ENCODE data around the gene TK1.

Gene TK1

DNA sequence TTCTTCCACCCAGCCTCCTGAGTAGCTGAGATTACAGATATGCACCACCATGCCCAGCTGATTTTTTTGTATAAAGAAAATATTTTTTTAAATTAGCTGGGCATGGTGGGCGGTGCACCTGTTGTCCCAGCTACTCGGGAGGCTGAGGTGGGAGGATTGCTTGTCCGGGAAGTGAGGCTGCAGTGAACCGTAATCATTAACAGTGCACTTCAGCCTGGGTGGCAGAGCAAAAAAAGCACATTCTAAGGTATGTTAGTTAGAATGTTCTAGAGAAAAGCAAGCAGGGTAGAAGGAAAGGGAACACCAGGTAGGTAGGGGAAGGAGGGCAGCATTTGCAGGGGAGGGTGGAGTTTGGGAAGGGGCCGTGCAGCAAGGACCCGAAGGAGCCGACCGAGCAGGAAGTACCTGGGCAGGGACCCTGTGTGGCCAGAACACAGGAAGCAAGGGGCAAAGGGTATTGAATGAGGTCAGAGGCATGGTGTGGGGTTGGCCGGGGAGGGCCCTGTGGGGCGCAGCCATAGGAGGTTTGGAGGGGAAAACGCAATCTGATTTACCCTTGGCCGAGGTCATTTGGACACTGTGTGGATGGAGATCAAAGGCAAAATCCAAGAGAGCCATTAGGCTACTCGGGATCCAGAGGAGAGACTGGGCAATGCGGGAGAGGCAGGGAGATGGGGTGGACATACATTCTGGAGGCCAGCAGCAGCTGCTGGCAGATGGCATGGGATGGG is 38.4 kb downstream of the TK1 start:
- TF ChIP-seq, protein P1, sequence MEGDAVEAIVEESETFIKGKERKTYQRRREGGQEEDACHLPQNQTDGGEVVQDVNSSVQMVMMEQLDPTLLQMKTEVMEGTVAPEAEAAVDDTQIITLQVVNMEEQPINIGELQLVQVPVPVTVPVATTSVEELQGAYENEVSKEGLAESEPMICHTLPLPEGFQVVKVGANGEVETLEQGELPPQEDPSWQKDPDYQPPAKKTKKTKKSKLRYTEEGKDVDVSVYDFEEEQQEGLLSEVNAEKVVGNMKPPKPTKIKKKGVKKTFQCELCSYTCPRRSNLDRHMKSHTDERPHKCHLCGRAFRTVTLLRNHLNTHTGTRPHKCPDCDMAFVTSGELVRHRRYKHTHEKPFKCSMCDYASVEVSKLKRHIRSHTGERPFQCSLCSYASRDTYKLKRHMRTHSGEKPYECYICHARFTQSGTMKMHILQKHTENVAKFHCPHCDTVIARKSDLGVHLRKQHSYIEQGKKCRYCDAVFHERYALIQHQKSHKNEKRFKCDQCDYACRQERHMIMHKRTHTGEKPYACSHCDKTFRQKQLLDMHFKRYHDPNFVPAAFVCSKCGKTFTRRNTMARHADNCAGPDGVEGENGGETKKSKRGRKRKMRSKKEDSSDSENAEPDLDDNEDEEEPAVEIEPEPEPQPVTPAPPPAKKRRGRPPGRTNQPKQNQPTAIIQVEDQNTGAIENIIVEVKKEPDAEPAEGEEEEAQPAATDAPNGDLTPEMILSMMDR (IDR thresholded peaks at IDR 0.05): no peak

DNA sequence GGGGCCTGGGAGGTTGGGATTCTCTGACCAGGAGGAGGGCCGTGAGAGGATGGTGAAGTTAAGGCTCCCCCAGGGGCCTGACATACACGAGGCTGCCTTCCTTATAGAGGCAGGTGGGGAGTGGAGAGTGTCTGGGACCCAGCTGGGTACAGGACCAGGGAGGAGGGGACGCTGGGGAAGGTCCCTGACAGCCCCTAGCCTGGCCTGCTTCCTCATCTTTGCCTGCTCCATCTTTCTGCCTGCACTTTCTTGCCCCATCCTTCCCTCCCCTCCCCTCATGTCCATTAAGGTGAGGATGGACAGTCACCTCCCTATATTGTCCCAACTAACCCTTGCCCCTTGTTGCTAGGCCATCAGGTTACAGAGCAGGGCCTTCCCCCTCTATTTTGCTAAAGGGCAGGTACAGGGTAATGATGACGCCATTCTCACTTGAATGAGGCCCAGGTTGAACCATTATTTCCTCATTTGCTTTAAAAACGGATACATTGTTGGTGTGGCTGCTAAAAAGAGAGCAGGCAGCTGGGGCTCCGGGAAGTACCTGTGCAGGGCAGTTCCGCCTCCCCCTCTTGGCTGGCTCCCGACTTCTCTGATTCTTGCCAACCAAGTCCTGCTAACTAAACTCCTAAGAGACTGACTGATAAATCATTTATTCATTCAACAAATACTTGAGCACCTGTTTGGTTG is 39.4 kb downstream of the TK1 start:
- TF ChIP-seq, protein P1 (IDR thresholded peaks at IDR 0.05): no peak

DNA sequence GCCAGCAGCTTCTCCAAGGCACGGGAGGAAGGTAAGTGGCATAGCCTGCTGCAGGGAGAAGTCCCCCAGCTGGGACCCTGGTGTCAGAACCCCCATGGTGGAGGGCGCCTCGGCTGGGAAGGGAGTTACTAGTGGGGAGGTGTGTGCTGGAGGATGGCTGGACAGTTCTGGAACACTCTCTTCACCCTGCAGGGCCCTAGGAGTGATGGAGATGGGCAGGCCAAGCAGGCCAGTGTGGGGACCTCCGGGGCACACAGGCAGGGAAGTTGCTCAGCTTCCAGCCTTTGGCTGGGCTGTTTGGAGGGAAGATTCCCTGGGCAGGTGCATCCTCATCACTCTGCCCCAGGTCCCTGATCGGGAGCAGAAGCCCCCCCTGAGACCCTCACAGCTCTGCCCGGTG is 40.0 kb downstream of the TK1 start:
- TF ChIP-seq, protein P1 (IDR thresholded peaks at IDR 0.05): no peak

DNA sequence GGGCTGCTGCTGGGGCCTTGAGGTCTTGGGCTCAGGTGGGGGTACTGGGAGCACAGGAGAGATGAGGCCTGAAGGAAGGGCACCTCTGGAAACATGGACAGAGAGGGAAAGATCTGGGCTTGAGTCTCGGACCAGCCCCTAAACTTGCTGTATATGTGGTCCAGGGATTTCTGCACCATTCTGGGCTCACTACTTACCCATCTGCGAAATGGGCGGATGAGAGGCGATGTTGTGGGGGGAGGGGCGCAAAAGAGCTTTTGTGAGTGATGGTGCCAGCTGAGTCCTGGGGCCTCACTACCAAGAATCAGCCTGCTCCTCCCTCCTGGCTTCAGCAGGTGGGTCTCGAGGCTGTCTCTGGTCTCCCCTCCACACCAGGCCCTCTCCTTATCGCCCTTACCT is 40.4 kb downstream of the TK1 start:
- TF ChIP-seq, protein P1 (IDR thresholded peaks at IDR 0.05): no peak

DNA sequence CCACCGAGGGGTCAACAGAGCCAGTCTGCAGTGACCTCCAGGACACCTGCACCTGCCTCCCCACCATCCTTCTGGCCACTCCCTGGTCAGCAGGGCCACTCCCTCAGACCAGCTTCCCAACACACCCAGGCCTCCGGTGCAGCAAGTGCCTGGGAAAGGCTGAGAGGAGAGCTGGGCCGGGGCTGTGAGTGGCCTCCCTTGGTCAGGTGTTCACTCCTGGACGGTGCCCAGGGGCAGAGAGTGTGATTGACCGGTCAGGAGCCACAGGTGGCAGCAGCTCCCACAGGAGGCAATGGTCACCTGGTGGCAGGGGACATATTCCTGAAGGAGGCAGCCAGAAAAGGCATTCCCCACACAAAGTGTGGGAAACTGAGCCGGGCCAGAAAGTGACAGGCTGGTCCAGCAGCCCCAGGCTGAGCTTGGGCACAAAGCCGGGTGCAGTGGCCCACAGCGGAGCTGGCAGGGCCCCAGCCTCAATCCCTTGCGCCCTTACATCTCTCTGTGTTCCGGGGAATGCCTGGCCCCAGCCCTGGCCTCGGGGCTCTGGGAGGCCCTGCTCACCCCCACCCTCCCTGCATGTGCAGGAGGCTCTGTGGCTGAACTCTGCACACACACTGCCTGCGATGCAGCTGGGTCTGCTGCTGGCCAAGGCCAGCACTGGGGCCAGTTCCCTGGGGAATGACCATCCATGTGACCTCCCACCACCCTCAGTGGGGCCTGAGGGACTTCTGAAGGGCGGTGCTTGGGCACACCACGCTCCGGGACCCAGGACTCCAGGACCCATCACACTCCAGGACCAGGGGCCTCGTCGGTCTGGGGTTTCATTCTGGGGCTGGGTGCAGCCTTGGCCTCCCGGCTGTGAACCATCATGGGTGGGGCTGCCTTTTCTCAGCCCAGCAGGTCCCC is 41.9 kb downstream of the TK1 start:
- TF ChIP-seq, protein P1 (IDR thresholded peaks at IDR 0.05): no peak; the same call in 1 of the 2 replicates

DNA sequence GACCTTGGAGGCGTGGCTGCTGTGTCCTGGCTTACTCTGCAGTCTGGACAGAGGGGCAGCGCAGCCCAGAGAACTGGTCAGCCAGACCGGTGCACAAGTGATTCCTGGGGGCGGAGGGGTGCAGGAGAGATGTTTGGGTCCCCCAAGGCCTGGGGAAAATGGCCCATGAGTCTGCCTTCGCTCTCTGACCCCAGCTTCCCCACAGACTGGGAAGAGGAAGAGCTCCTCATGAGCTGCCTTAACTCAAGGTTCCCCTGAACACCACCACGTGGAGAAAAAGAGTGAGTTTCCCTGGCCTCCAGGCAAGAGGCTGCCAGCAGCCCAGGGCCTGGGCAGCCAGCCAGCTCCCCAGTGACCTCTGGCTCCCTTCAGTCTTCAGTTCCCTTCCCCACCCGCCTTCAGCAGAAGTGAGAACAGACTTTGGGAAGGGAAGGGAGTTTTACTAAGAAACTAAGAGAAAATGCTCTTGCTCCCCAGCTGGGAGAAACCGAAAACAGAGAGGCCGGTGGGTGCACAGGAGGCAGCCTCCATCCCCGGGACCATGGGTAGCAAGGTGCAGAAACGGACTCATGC is 42.6 kb downstream of the TK1 start:
- TF ChIP-seq, protein P1 (IDR thresholded peaks at IDR 0.05): no peak
